Measurements from ENCODE around the gene ARMC3.

The ARMC3 gene

GRCh38 chr10:23031318-23031717 lies 103.5 kb downstream of the ARMC3 start:
- H3K4me3 ChIP-seq: no peak overlapping the region
- H3K27ac ChIP-seq: no peak overlapping the region
- TF ChIP-seq FOXP2 (optimal IDR thresholded peaks at IDR 0.05; ENCODE audit: control extremely low read depth, extremely low read length, insufficient read depth): no peak
- TF ChIP-seq POLR2AphosphoS5 (IDR thresholded peaks at IDR 0.05; ENCODE audit: borderline replicate concordance, low read depth, low read length): no peak
- TF ChIP-seq EZH2 (IDR thresholded peaks at IDR 0.05): no peak
- H3K9me3 ChIP-seq (ENCODE audit: low read depth, low read length): no peaks in the 10 kb centered on the region
- DNase-seq (ENCODE audit: low read depth, low spot score): no peak
- no peak overlapping the region for H3K9ac ChIP-seq (ENCODE audit: insufficient read length)
- no peaks in the 10 kb centered on the region for H3K36me3 ChIP-seq (ENCODE audit: insufficient read depth, low read length)

GRCh38 chr10:23034790-23035189 lies 106.9 kb downstream of the ARMC3 start:
- Histone ChIP-seq H3K27ac (no peak overlapping the region), H3K9me3 (ENCODE audit: low read depth, low read length) (no peaks in the 10 kb centered on the region), H3K36me3 (ENCODE audit: insufficient read depth, low read length) (no peaks in the 10 kb centered on the region), H3K9ac (ENCODE audit: insufficient read length) (no peak overlapping the region), H3K4me3 (no peak overlapping the region)
- no peak for DNase-seq (ENCODE audit: low read depth, low spot score)
- no peak for TF ChIP-seq FOXP2 (optimal IDR thresholded peaks at IDR 0.05; ENCODE audit: control extremely low read depth, extremely low read length, insufficient read depth)
- TF ChIP-seq POLR2AphosphoS5 (IDR thresholded peaks at IDR 0.05; ENCODE audit: borderline replicate concordance, low read depth, low read length): no peak

GRCh38 chr10:23035569-23035968 lies 107.7 kb downstream of the ARMC3 start:
- no peaks in the 10 kb centered on the region for H3K36me3 ChIP-seq (ENCODE audit: insufficient read depth, low read length)
- TF ChIP-seq EZH2 (IDR thresholded peaks at IDR 0.05): no peak
- TF ChIP-seq POLR2AphosphoS5 (IDR thresholded peaks at IDR 0.05; ENCODE audit: borderline replicate concordance, low read depth, low read length): no peak
- no peak for TF ChIP-seq FOXP2 (optimal IDR thresholded peaks at IDR 0.05; ENCODE audit: control extremely low read depth, extremely low read length, insufficient read depth)
- no peaks in the 10 kb centered on the region for H3K9me3 ChIP-seq (ENCODE audit: low read depth, low read length)
- H3K9ac ChIP-seq (ENCODE audit: insufficient read length): no peak overlapping the region
- no peak for DNase-seq (ENCODE audit: low read depth, low spot score)
- H3K27ac ChIP-seq: no peak overlapping the region
- H3K4me3 ChIP-seq: no peak overlapping the region

- Histone ChIP-seq H3K9me3 (ENCODE audit: low read depth, low read length) (no peaks in the 10 kb centered on the region), H3K9ac (ENCODE audit: insufficient read length) (no peak overlapping the region), H3K36me3 (ENCODE audit: insufficient read depth, low read length) (no peaks in the 10 kb centered on the region), H3K4me3 (no peak overlapping the region), H3K27ac (no peak overlapping the region)
- no peak for DNase-seq (ENCODE audit: low read depth, low spot score)
- TF ChIP-seq FOXP2 (optimal IDR thresholded peaks at IDR 0.05; ENCODE audit: control extremely low read depth, extremely low read length, insufficient read depth) (no peak), POLR2AphosphoS5 (IDR thresholded peaks at IDR 0.05; ENCODE audit: borderline replicate concordance, low read depth, low read length) (no peak), EZH2 (IDR thresholded peaks at IDR 0.05) (no peak)
Observed at GRCh38 chr10:23037152-23037551, 109.3 kb downstream of the ARMC3 start.

GRCh38 chr10:23037561-23037960 lies 109.7 kb downstream of the ARMC3 start:
- TF ChIP-seq EZH2 (IDR thresholded peaks at IDR 0.05) (no peak), POLR2AphosphoS5 (IDR thresholded peaks at IDR 0.05; ENCODE audit: borderline replicate concordance, low read depth, low read length) (no peak), FOXP2 (optimal IDR thresholded peaks at IDR 0.05; ENCODE audit: control extremely low read depth, extremely low read length, insufficient read depth) (no peak)
- H3K36me3 ChIP-seq (ENCODE audit: insufficient read depth, low read length): no peaks in the 10 kb centered on the region

GRCh38 chr10:23038172-23038571 lies 110.3 kb downstream of the ARMC3 start:
- no peak for DNase-seq (ENCODE audit: low read depth, low spot score)
- H3K27ac ChIP-seq: no peak overlapping the region
- no peak overlapping the region for H3K4me3 ChIP-seq
- TF ChIP-seq POLR2AphosphoS5 (IDR thresholded peaks at IDR 0.05; ENCODE audit: borderline replicate concordance, low read depth, low read length) (no peak), EZH2 (IDR thresholded peaks at IDR 0.05) (no peak), FOXP2 (optimal IDR thresholded peaks at IDR 0.05; ENCODE audit: control extremely low read depth, extremely low read length, insufficient read depth) (no peak)
- no peak overlapping the region for H3K9ac ChIP-seq (ENCODE audit: insufficient read length)
- no peaks in the 10 kb centered on the region for H3K9me3 ChIP-seq (ENCODE audit: low read depth, low read length)
- H3K36me3 ChIP-seq (ENCODE audit: insufficient read depth, low read length): no peaks in the 10 kb centered on the region

More at GRCh38 chr10:23037561-23037960, 109.7 kb downstream of the ARMC3 start:
- Histone ChIP-seq H3K9ac (ENCODE audit: insufficient read length) (no peak overlapping the region), H3K4me3 (no peak overlapping the region), H3K9me3 (ENCODE audit: low read depth, low read length) (no peaks in the 10 kb centered on the region), H3K27ac (no peak overlapping the region)
- no peak for DNase-seq (ENCODE audit: low read depth, low spot score)

GRCh38 chr10:23040002-23040401 lies 112.1 kb downstream of the ARMC3 start:
- no peak for DNase-seq (ENCODE audit: low read depth, low spot score)
- Histone ChIP-seq H3K4me3 (no peak overlapping the region), H3K36me3 (ENCODE audit: insufficient read depth, low read length) (no peaks in the 10 kb centered on the region), H3K9me3 (ENCODE audit: low read depth, low read length) (no peaks in the 10 kb centered on the region), H3K9ac (ENCODE audit: insufficient read length) (no peak overlapping the region), H3K27ac (no peak overlapping the region)
- TF ChIP-seq FOXP2 (optimal IDR thresholded peaks at IDR 0.05; ENCODE audit: control extremely low read depth, extremely low read length, insufficient read depth): no peak
- no peak for TF ChIP-seq EZH2 (IDR thresholded peaks at IDR 0.05)
- TF ChIP-seq POLR2AphosphoS5 (IDR thresholded peaks at IDR 0.05; ENCODE audit: borderline replicate concordance, low read depth, low read length): no peak

- TF ChIP-seq POLR2AphosphoS5 (IDR thresholded peaks at IDR 0.05; ENCODE audit: borderline replicate concordance, low read depth, low read length): no peak
- TF ChIP-seq FOXP2 (optimal IDR thresholded peaks at IDR 0.05; ENCODE audit: control extremely low read depth, extremely low read length, insufficient read depth): no peak
- no peak for TF ChIP-seq EZH2 (IDR thresholded peaks at IDR 0.05)
Observed at GRCh38 chr10:23046027-23046426, 118.2 kb downstream of the ARMC3 start.

More at GRCh38 chr10:23046027-23046426, 118.2 kb downstream of the ARMC3 start:
- H3K4me3 ChIP-seq: no peak overlapping the region
- no peaks in the 10 kb centered on the region for H3K9me3 ChIP-seq (ENCODE audit: low read depth, low read length)
- no peak for DNase-seq (ENCODE audit: low read depth, low spot score)
- H3K36me3 ChIP-seq (ENCODE audit: insufficient read depth, low read length): no peaks in the 10 kb centered on the region
- no peak overlapping the region for H3K9ac ChIP-seq (ENCODE audit: insufficient read length)
- H3K27ac ChIP-seq: no peak overlapping the region
